HL-60 (cell line): Measurements from ENCODE around the gene HUWE1.

ENCODE experiments used
- DNase-seq, 2 experiments: peaks; one replicate each; pipeline ENCODE4 v3.0.0-alpha.2; 2010 to 2020; ENCODE audit warnings: low read depth in 1 of 2, low spot score in 1 of 2
- H3K27ac ChIP-seq: fragments of 250-450 bp; sonication (Bioruptor Pico); replicated peaks from 2 replicates; pipeline ENCODE4 v1.5.1; 2020; ENCODE audit warnings: mild to moderate bottlenecking, moderate library complexity
- H3K27me3 ChIP-seq: fragments of 250-450 bp; sonication (Bioruptor Pico); 2 replicates; pipeline ENCODE4 v1.5.1; 2021; ENCODE audit warnings: mild to moderate bottlenecking, moderate library complexity; ENCODE audit not compliant: insufficient read depth, poor library complexity, severe bottlenecking
- H3K4me3 ChIP-seq: replicated peaks from 2 replicates; pipeline ENCODE4 v1.5.1; 2011; ENCODE audit warnings: mild to moderate bottlenecking, control low read depth, low read length; ENCODE audit not compliant: insufficient read depth
- GABPA ChIP-seq: IDR thresholded peaks from 2 replicates; pipeline ENCODE4 v1.6.1; 2012; ENCODE audit warnings: low read depth
- POLR2AphosphoS5 ChIP-seq: IDR thresholded peaks from 2 replicates; pipeline ENCODE4 v1.6.1; 2012; ENCODE audit warnings: low read depth
- SPI1 ChIP-seq: IDR thresholded peaks from 2 replicates; pipeline ENCODE4 v1.6.1; 2012; ENCODE audit warnings: low read depth, mild to moderate bottlenecking, borderline replicate concordance
- TF ChIP-seq, protein P1 (sequence below): IDR thresholded peaks from 2 replicates; pipeline ENCODE4 v1.6.1; 2012; ENCODE audit warnings: low read depth; ENCODE audit not compliant: insufficient replicate concordance
- TF ChIP-seq, protein P2 (sequence below): IDR thresholded peaks from one replicate; pipeline ENCODE4 v1.5.1; 2011; ENCODE audit warnings: low read length, control low read depth, inconsistent platforms; ENCODE audit not compliant: insufficient read depth

The HUWE1 gene

DNA sequence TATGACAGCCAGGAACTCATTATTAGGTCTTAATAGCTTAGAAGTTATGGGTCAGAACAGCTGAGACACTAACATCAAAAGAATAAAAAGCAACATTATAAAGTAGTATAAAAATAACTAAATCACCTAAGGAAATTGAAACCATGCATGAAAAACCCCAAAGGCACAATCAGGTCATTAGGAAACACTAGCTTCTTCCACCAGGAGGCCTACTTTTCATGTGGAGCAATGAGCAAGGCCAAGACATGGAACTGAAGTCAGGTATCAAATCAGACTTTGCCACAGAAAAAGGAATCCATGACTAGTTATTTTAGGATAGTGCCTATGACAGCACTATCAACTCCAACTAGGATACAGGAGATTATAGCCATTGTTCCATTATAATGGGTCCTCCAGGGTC lies 7.9 kb downstream of the HUWE1 start:
- no peaks in the 10 kb centered on the region for H3K27me3 ChIP-seq
- H3K27ac ChIP-seq, result no peak overlapping the region
- no peak overlapping the region for H3K4me3 ChIP-seq
- DNase-seq, result no peak
- TF ChIP-seq GABPA (no peak), SPI1 (no peak), POLR2AphosphoS5 (no peak)
- TF ChIP-seq, protein P1, sequence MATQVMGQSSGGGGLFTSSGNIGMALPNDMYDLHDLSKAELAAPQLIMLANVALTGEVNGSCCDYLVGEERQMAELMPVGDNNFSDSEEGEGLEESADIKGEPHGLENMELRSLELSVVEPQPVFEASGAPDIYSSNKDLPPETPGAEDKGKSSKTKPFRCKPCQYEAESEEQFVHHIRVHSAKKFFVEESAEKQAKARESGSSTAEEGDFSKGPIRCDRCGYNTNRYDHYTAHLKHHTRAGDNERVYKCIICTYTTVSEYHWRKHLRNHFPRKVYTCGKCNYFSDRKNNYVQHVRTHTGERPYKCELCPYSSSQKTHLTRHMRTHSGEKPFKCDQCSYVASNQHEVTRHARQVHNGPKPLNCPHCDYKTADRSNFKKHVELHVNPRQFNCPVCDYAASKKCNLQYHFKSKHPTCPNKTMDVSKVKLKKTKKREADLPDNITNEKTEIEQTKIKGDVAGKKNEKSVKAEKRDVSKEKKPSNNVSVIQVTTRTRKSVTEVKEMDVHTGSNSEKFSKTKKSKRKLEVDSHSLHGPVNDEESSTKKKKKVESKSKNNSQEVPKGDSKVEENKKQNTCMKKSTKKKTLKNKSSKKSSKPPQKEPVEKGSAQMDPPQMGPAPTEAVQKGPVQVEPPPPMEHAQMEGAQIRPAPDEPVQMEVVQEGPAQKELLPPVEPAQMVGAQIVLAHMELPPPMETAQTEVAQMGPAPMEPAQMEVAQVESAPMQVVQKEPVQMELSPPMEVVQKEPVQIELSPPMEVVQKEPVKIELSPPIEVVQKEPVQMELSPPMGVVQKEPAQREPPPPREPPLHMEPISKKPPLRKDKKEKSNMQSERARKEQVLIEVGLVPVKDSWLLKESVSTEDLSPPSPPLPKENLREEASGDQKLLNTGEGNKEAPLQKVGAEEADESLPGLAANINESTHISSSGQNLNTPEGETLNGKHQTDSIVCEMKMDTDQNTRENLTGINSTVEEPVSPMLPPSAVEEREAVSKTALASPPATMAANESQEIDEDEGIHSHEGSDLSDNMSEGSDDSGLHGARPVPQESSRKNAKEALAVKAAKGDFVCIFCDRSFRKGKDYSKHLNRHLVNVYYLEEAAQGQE, result no peak
- TF ChIP-seq, protein P2, sequence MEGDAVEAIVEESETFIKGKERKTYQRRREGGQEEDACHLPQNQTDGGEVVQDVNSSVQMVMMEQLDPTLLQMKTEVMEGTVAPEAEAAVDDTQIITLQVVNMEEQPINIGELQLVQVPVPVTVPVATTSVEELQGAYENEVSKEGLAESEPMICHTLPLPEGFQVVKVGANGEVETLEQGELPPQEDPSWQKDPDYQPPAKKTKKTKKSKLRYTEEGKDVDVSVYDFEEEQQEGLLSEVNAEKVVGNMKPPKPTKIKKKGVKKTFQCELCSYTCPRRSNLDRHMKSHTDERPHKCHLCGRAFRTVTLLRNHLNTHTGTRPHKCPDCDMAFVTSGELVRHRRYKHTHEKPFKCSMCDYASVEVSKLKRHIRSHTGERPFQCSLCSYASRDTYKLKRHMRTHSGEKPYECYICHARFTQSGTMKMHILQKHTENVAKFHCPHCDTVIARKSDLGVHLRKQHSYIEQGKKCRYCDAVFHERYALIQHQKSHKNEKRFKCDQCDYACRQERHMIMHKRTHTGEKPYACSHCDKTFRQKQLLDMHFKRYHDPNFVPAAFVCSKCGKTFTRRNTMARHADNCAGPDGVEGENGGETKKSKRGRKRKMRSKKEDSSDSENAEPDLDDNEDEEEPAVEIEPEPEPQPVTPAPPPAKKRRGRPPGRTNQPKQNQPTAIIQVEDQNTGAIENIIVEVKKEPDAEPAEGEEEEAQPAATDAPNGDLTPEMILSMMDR, result no peak

DNA sequence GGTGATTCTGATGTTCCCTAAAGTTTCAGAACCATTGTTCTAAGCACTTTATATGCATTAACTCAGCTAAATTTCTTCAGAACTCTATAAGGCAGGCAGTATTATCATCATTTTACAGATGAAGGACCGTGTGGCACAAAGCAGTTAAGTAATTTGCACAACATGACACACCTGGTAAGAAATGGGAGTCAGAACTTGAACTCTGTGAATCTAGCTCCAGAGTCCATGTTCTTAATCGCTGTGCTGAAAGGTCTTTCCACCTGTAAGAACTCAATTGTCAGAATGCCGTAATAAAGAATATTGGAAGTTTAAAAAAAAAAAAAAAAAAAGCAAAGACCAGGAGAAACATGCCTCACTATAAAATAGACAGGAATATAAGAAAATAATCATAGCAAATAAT lies 9.2 kb downstream of the HUWE1 start:
- no peak overlapping the region for H3K27ac ChIP-seq
- no peak for DNase-seq
- H3K27me3 ChIP-seq, result no peaks in the 10 kb centered on the region
- TF ChIP-seq GABPA (no peak), SPI1 (no peak), POLR2AphosphoS5 (no peak)
- TF ChIP-seq, protein P1, result no peak
- TF ChIP-seq, protein P2, result no peak
- H3K4me3 ChIP-seq, result no peak overlapping the region

DNA sequence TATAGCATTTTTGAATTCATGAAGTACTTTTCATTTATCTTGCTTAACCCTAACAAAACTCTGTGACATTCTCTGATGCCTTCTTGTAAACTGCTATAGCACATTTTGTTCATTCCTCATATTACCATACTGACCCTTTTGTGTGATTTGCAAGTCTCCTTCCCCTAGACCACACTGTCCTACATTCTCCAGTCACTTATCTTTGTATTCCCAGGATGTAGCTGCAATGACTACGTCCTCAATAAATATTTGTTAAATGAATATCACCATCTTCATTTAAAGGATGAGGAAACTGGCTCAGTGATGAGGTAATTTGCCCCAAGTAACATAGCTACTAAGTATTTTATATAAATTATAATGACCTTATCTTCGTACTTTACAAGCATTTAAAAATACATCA lies 11.9 kb downstream of the HUWE1 start:
- DNase-seq, result no peak
- no peak overlapping the region for H3K4me3 ChIP-seq
- H3K27ac ChIP-seq, result no peak overlapping the region
- TF ChIP-seq SPI1, result no peak
- TF ChIP-seq, protein P2, result no peak
- TF ChIP-seq POLR2AphosphoS5, result no peak
- TF ChIP-seq, protein P1, result no peak
- no peaks in the 10 kb centered on the region for H3K27me3 ChIP-seq
